ENCODE results near the gene SRPK2. TPM values are rescaled to one million over a fixed set of nuclear protein-coding genes. Genes with fewer than 3 reads are reported as not detected.

Gene SRPK2
- total RNA-seq, 1 experiment from 2014 or later = 58.2 TPM

DNA sequence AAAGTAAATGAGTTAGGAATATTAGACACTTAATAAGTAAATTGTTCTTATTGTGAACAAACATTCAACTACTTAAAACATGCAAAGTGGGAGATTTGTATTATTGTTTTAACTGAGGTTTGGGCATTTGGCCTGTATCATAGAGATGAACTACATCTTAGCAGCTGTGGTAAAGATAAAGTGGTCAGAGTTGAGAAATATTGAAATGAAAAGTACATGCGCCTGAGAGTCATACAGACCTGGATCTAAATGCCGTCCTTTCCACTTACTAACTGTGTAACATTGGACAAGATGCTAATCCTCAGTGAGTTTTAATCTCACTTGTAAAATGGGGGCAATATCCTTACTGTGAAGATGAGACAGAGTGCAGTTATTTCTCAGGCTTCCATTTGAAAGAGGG, 300.3 kb downstream of the SRPK2 start:
- in situ Hi-C loops (cut with HindIII; ENCODE audit: low pct_unique_long_range_greater_than_20kb, low sequenced_read_pairs) (no loop called here), intact Hi-C loops (cut with micrococcal nuclease; ENCODE audit: unreplicated experiment) (no loop called here)
- no peak for ATAC-seq
- DNase-seq (ENCODE audit: low read depth, low spot score) = no peak
- Histone ChIP-seq H3K36me3 (ENCODE audit: control insufficient read depth, insufficient read depth, low read length) (peaks cover 33% of the 10 kb centered on the region), H3K9me3 (ENCODE audit: control insufficient read depth, insufficient read depth, low read depth, low read length) (no peaks in the 10 kb centered on the region), H3K27ac (ENCODE audit: low read length) (no peak overlapping the region), H3K4me3 (ENCODE audit: low read depth in 2 of 2, low read length in 2 of 2) (no peak overlapping the region), H3K4me1 (ENCODE audit: control insufficient read depth, insufficient read depth, low read length) (no peaks in the 10 kb centered on the region), H3K27me3 (ENCODE audit: control insufficient read depth, insufficient read depth, low read length) (no peaks in the 10 kb centered on the region)
- ChIA-PET POLR2A (no interaction called here), CTCF (no interaction called here)
- TF ChIP-seq TCF7L2 (IDR thresholded peaks at IDR 0.05; ENCODE audit: low read depth, low read length) (no peak), SIN3A (IDR thresholded peaks at IDR 0.05; ENCODE audit: borderline replicate concordance, insufficient read depth, low read depth, low read length) (no peak), POLR2AphosphoS5 (IDR thresholded peaks at IDR 0.05; ENCODE audit: low read depth, low read length) (no peak)
- TF ChIP-seq, protein P1, sequence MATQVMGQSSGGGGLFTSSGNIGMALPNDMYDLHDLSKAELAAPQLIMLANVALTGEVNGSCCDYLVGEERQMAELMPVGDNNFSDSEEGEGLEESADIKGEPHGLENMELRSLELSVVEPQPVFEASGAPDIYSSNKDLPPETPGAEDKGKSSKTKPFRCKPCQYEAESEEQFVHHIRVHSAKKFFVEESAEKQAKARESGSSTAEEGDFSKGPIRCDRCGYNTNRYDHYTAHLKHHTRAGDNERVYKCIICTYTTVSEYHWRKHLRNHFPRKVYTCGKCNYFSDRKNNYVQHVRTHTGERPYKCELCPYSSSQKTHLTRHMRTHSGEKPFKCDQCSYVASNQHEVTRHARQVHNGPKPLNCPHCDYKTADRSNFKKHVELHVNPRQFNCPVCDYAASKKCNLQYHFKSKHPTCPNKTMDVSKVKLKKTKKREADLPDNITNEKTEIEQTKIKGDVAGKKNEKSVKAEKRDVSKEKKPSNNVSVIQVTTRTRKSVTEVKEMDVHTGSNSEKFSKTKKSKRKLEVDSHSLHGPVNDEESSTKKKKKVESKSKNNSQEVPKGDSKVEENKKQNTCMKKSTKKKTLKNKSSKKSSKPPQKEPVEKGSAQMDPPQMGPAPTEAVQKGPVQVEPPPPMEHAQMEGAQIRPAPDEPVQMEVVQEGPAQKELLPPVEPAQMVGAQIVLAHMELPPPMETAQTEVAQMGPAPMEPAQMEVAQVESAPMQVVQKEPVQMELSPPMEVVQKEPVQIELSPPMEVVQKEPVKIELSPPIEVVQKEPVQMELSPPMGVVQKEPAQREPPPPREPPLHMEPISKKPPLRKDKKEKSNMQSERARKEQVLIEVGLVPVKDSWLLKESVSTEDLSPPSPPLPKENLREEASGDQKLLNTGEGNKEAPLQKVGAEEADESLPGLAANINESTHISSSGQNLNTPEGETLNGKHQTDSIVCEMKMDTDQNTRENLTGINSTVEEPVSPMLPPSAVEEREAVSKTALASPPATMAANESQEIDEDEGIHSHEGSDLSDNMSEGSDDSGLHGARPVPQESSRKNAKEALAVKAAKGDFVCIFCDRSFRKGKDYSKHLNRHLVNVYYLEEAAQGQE (IDR thresholded peaks at IDR 0.05; ENCODE audit: insufficient read depth in 1 of 2, low read depth in 2 of 2, low read length in 1 of 2) = no peak
- TF ChIP-seq, protein P2, sequence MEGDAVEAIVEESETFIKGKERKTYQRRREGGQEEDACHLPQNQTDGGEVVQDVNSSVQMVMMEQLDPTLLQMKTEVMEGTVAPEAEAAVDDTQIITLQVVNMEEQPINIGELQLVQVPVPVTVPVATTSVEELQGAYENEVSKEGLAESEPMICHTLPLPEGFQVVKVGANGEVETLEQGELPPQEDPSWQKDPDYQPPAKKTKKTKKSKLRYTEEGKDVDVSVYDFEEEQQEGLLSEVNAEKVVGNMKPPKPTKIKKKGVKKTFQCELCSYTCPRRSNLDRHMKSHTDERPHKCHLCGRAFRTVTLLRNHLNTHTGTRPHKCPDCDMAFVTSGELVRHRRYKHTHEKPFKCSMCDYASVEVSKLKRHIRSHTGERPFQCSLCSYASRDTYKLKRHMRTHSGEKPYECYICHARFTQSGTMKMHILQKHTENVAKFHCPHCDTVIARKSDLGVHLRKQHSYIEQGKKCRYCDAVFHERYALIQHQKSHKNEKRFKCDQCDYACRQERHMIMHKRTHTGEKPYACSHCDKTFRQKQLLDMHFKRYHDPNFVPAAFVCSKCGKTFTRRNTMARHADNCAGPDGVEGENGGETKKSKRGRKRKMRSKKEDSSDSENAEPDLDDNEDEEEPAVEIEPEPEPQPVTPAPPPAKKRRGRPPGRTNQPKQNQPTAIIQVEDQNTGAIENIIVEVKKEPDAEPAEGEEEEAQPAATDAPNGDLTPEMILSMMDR (IDR thresholded peaks at IDR 0.05) = no peak
- no TSS peak for BruUV-seq (replicated peaks)

DNA sequence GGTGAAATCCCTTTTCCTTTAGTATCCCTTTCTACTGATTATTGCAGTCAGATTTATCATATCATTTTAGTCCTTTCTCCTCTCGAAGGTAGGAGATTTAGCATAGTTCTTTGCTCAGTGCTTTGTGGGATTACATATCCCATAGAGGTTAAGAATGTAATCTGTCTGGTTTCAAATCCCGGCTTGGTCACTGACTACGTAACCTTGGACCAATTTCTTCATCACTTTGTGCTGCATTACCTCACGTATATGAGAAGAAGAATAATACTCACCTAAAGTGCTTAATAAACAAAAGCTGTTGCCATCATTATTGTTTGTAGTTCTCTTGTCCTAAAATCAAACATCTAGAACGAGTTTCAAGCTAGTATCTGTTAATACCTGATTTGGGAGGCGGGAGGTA, 300.7 kb downstream of the SRPK2 start:
- H3K36me3 ChIP-seq (ENCODE audit: control insufficient read depth, insufficient read depth, low read length) = peaks cover 36% of the 10 kb centered on the region
- in situ Hi-C loops (cut with HindIII; ENCODE audit: low pct_unique_long_range_greater_than_20kb, low sequenced_read_pairs) = no loop called here
- CTCF ChIA-PET = no interaction called here

More for the DNA sequence above, 300.7 kb downstream of the SRPK2 start:
- intact Hi-C loops (cut with micrococcal nuclease; ENCODE audit: unreplicated experiment) = no loop called here
- H3K27ac ChIP-seq (ENCODE audit: low read length) = no peak overlapping the region
- H3K4me1 ChIP-seq (ENCODE audit: control insufficient read depth, insufficient read depth, low read length) = no peaks in the 10 kb centered on the region
- ATAC-seq (no peak), DNase-seq (ENCODE audit: low read depth, low spot score) (no peak)
- POLR2A ChIA-PET = no interaction called here
- H3K9me3 ChIP-seq (ENCODE audit: control insufficient read depth, insufficient read depth, low read depth, low read length) = no peaks in the 10 kb centered on the region
- TF ChIP-seq TCF7L2 (IDR thresholded peaks at IDR 0.05; ENCODE audit: low read depth, low read length) (no peak), POLR2AphosphoS5 (IDR thresholded peaks at IDR 0.05; ENCODE audit: low read depth, low read length) (no peak), SIN3A (IDR thresholded peaks at IDR 0.05; ENCODE audit: borderline replicate concordance, insufficient read depth, low read depth, low read length) (no peak)
- TF ChIP-seq, protein P2 (IDR thresholded peaks at IDR 0.05) = no peak
- TF ChIP-seq, protein P1 (IDR thresholded peaks at IDR 0.05; ENCODE audit: insufficient read depth in 1 of 2, low read depth in 2 of 2, low read length in 1 of 2) = no peak
- TSS peak; percentile 34 for BruUV-seq (replicated peaks)
- no peaks in the 10 kb centered on the region for H3K27me3 ChIP-seq (ENCODE audit: control insufficient read depth, insufficient read depth, low read length)
- H3K4me3 ChIP-seq (ENCODE audit: low read depth in 2 of 2, low read length in 2 of 2) = no peak overlapping the region
